ENCODE measurements around the gene HOXB4.
A peak's percentile ranks its signal among the peaks of the same experiment; 100 is the strongest.

HOXB4 gene

DNA sequence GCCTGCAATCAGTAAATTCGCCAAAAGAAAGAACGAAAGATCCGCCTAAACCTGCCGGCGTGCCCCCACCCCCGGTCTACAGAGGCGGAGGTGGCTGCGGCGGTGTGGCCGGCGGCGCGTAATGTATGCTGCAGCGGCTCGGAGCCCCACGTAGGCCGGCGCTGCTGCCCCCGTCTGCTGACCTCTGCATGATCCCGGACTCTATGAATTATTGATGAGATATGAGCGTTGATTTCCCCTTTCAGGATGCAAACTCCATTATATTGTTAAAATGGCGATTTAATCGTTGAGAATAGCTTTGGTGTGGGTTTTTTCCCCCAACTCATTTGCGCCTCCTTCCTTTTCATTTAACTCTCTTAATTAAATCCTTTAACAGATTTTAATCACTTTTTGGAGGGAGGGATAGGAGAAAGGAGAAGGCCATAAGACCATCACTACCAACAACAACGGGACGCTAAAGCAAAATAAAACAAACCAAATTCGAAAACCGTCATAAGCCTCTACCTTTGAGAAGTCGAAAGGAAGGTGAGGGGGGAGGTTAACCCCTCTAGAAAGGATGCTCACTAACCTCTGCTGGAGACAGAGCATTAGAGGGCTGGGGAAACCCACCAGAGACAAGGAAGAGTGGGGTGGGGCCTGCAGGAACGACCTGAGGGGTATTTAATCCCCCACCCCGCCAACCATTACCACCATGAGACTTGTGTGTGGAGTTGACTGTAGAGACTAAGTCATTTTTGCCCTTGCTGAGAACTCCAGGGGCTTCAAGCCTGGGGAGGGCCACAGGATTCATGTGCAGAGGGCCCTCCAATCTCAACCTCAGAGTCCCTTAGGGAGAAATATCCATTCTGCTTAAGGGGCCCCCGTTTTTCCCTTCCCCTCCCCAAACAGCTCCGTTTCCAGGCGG lies 8.5 kb upstream of the HOXB4 start:
- no peak for TF ChIP-seq CTCF (IDR thresholded peaks at IDR 0.05; ENCODE audit: low read depth, low read length)
- no peak for TF ChIP-seq EZH2phosphoT487 (IDR thresholded peaks at IDR 0.05; ENCODE audit: low read depth)
- no peak overlapping the region for H3K27ac ChIP-seq (ENCODE audit: low read length)
- H3K27me3 ChIP-seq (ENCODE audit: low read depth, low read length) = peaks cover 39% of the 10 kb centered on the region
- H3K79me2 ChIP-seq (ENCODE audit: low read length) = peaks cover 5% of the 10 kb centered on the region; the same call in 1 of the 2 replicates
- H3K9me3 ChIP-seq (ENCODE audit: insufficient read depth, low read length) = no peaks in the 10 kb centered on the region
- no peaks in the 10 kb centered on the region for H3K36me3 ChIP-seq (replicated peaks; ENCODE audit: low read depth, low read length)
- H3K4me1 ChIP-seq (ENCODE audit: low read length) = peaks cover 46% of the 10 kb centered on the region
- peak overlapping the region; percentile 71 for H3K9ac ChIP-seq (ENCODE audit: low read length)
- H3K4me3 ChIP-seq (ENCODE audit: low read length) = peak overlapping the region; percentile 95
- H3K4me2 ChIP-seq (ENCODE audit: low read length) = peak overlapping the region; percentile 98
- H2AFZ ChIP-seq (ENCODE audit: low read depth, low read length) = peak overlapping the region; percentile 44; the same call in 1 of the 2 replicates
- no peaks in the 10 kb centered on the region for H4K20me1 ChIP-seq (ENCODE audit: insufficient read depth, low read length)

DNA sequence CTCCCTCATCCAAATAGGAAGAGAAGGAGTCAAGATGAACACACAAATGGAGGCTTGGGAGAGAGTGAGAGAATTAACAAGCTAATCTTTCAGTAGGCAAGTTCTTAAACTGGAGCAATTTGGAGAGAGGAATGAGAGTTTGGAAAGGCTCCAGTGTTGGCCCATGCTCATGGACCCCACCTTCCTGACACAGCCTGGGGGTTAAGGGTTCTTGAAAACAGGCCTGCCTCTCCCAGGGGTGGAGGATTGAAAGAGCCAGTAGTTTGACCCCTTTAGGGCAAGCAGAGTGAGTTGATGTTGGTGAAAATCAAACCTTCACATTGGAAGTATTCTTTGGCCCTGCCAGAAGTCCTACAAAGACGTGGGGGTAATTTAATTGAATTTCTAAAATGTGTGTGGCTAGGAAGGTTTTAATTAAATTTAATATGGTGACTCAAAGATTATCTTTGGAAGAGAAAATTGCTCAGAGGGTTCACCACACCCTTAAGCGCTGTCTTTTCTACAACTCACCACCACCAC lies 6.1 kb upstream of the HOXB4 start:
- Histone ChIP-seq H2AFZ (ENCODE audit: low read depth, low read length) (no peak overlapping the region), H3K4me2 (ENCODE audit: low read length) (peak overlapping the region; percentile 98), H3K79me2 (ENCODE audit: low read length) (peaks cover 14% of the 10 kb centered on the region; the same call in 1 of the 2 replicates), H3K27ac (ENCODE audit: low read length) (no peak overlapping the region), H3K9ac (ENCODE audit: low read length) (peak overlapping the region; percentile 93), H3K4me3 (ENCODE audit: low read length) (peak overlapping the region; percentile 95), H4K20me1 (ENCODE audit: insufficient read depth, low read length) (no peaks in the 10 kb centered on the region), H3K36me3 (replicated peaks; ENCODE audit: low read depth, low read length) (no peaks in the 10 kb centered on the region), H3K27me3 (ENCODE audit: low read depth, low read length) (peaks cover 34% of the 10 kb centered on the region), H3K4me1 (ENCODE audit: low read length) (peaks cover 53% of the 10 kb centered on the region), H3K9me3 (ENCODE audit: insufficient read depth, low read length) (no peaks in the 10 kb centered on the region)
- no peak for TF ChIP-seq CTCF (IDR thresholded peaks at IDR 0.05; ENCODE audit: low read depth, low read length)
- TF ChIP-seq EZH2phosphoT487 (IDR thresholded peaks at IDR 0.05; ENCODE audit: low read depth) = no peak

DNA sequence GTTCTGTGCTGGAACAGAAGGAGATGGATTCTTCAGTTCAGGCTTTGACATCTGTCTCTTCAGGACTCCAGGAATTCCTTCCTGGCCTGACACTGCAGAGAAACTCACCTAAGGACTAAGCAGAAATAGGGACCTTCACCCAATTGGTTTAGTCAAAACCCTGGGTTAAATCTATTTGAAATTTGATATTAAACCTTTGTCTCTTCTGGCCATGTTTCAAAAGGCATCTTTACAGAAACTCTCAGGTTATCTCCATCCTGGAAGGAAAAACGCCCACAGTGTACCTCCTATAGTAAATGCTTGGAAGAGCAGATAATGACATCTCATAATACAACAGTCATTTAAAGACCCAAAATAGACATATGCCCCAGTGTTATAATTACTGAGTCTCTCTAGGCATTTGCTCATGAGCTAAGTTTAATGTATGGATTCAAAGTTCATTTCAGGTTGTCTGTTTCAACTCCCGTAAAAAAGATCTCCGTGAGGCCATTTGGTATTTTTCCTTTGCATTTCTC lies 5.6 kb upstream of the HOXB4 start:
- peaks cover 29% of the 10 kb centered on the region for H3K27me3 ChIP-seq (ENCODE audit: low read depth, low read length)
- peaks cover 19% of the 10 kb centered on the region; the same call in 1 of the 2 replicates for H3K79me2 ChIP-seq (ENCODE audit: low read length)
- H3K4me1 ChIP-seq (ENCODE audit: low read length) = peaks cover 51% of the 10 kb centered on the region
- no peak overlapping the region for H3K27ac ChIP-seq (ENCODE audit: low read length)
- H3K36me3 ChIP-seq (replicated peaks; ENCODE audit: low read depth, low read length) = no peaks in the 10 kb centered on the region
- H3K9ac ChIP-seq (ENCODE audit: low read length) = 0 out of 2 replicates have a peak overlapping the region, but pooled peaks have one; percentile 93
- no peak overlapping the region for H3K4me3 ChIP-seq (ENCODE audit: low read length)
- H4K20me1 ChIP-seq (ENCODE audit: insufficient read depth, low read length) = no peaks in the 10 kb centered on the region
- TF ChIP-seq CTCF (IDR thresholded peaks at IDR 0.05; ENCODE audit: low read depth, low read length) = no peak
- TF ChIP-seq EZH2phosphoT487 (IDR thresholded peaks at IDR 0.05; ENCODE audit: low read depth) = no peak
- no peaks in the 10 kb centered on the region for H3K9me3 ChIP-seq (ENCODE audit: insufficient read depth, low read length)
- peak overlapping the region; percentile 98 for H3K4me2 ChIP-seq (ENCODE audit: low read length)
- no peak overlapping the region for H2AFZ ChIP-seq (ENCODE audit: low read depth, low read length)

GRCh38 chr17:48582750-48583069 lies 4.6 kb upstream of the HOXB4 start:
- H3K4me3 ChIP-seq (ENCODE audit: low read length) = peak overlapping the region; percentile 90; the same call in 1 of the 2 replicates
- peak overlapping the region; percentile 98 for H3K4me2 ChIP-seq (ENCODE audit: low read length)
- peaks cover 18% of the 10 kb centered on the region for H3K27me3 ChIP-seq (ENCODE audit: low read depth, low read length)
- peaks cover 51% of the 10 kb centered on the region for H3K4me1 ChIP-seq (ENCODE audit: low read length)
- TF ChIP-seq CTCF (IDR thresholded peaks at IDR 0.05; ENCODE audit: low read depth, low read length) (no peak), EZH2phosphoT487 (IDR thresholded peaks at IDR 0.05; ENCODE audit: low read depth) (no peak)
- H3K27ac ChIP-seq (ENCODE audit: low read length) = no peak overlapping the region
- peak overlapping the region; percentile 99; the same call in 1 of the 2 replicates for H3K9ac ChIP-seq (ENCODE audit: low read length)
- H4K20me1 ChIP-seq (ENCODE audit: insufficient read depth, low read length) = no peaks in the 10 kb centered on the region
- peaks cover 23% of the 10 kb centered on the region for H3K79me2 ChIP-seq (ENCODE audit: low read length)
- no peaks in the 10 kb centered on the region for H3K36me3 ChIP-seq (replicated peaks; ENCODE audit: low read depth, low read length)
- no peak overlapping the region for H2AFZ ChIP-seq (ENCODE audit: low read depth, low read length)
- no peaks in the 10 kb centered on the region for H3K9me3 ChIP-seq (ENCODE audit: insufficient read depth, low read length)
